Measurements from ENCODE around the gene CSTF1.

Gene CSTF1

DNA sequence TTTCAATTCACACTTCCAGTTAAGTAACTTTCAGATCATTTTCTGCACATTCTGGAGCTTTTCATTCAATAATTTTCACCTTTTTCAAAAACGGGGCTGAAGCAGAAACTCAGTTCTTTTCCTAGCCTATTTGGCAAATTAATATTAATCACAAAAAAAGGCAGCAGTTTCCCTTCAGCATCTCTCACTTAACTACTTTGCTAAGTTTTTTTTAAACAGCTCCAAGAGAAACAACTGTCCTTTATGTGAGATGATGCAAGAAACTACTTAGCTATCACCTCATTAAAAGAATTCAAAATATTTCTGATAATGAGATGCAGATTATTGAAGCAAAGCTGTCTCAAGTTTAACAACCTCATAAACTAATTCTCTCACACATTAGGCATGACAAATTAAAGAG is 31.4 kb downstream of the CSTF1 start:
- TF ChIP-seq, protein P1, sequence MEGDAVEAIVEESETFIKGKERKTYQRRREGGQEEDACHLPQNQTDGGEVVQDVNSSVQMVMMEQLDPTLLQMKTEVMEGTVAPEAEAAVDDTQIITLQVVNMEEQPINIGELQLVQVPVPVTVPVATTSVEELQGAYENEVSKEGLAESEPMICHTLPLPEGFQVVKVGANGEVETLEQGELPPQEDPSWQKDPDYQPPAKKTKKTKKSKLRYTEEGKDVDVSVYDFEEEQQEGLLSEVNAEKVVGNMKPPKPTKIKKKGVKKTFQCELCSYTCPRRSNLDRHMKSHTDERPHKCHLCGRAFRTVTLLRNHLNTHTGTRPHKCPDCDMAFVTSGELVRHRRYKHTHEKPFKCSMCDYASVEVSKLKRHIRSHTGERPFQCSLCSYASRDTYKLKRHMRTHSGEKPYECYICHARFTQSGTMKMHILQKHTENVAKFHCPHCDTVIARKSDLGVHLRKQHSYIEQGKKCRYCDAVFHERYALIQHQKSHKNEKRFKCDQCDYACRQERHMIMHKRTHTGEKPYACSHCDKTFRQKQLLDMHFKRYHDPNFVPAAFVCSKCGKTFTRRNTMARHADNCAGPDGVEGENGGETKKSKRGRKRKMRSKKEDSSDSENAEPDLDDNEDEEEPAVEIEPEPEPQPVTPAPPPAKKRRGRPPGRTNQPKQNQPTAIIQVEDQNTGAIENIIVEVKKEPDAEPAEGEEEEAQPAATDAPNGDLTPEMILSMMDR (conservative IDR thresholded peaks at IDR 0.05; ENCODE audit: control insufficient read depth, insufficient read depth, low read depth, low read length) = no peak

GRCh38 chr20:56424931-56425330 is 32.5 kb downstream of the CSTF1 start:
- TF ChIP-seq, protein P1 (conservative IDR thresholded peaks at IDR 0.05; ENCODE audit: control insufficient read depth, insufficient read depth, low read depth, low read length) = no peak
- DNase-seq (ENCODE audit: low read depth) = no peak
- H3K4me3 ChIP-seq (ENCODE audit: control insufficient read depth, low read depth, low read length) = no peak overlapping the region

More for the DNA sequence above, 31.4 kb downstream of the CSTF1 start:
- no peak overlapping the region for H3K4me3 ChIP-seq (ENCODE audit: control insufficient read depth, low read depth, low read length)
- no peak for DNase-seq (ENCODE audit: low read depth)

DNA sequence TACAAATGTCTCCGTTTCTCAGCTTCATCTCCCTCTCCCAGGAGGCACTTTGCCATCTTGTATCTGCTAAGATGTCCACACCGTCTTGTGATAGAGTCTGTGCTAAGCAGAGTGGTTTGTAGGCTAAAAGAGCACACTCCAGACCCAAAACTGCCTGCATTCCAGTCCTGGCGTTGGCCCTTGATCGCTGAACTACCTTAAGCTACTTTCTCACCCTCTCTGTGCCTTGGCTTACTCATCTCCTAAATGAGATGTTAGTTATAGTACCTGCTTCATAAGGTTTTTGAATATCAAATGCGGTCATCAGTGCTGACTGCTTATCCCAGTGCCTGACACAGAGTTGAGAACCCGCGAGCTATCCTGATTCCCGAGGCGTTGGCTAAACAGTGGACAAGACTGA is 33.6 kb downstream of the CSTF1 start:
- H3K4me3 ChIP-seq (ENCODE audit: control insufficient read depth, low read depth, low read length) = no peak overlapping the region
- TF ChIP-seq, protein P1 (conservative IDR thresholded peaks at IDR 0.05; ENCODE audit: control insufficient read depth, insufficient read depth, low read depth, low read length) = no peak
- DNase-seq (ENCODE audit: low read depth) = no peak

GRCh38 chr20:56426926-56427325 is 34.5 kb downstream of the CSTF1 start:
- H3K4me3 ChIP-seq (ENCODE audit: control insufficient read depth, low read depth, low read length) = no peak overlapping the region
- TF ChIP-seq, protein P1 (conservative IDR thresholded peaks at IDR 0.05; ENCODE audit: control insufficient read depth, insufficient read depth, low read depth, low read length) = no peak
- DNase-seq (ENCODE audit: low read depth) = no peak

GRCh38 chr20:56427797-56428196 is 35.4 kb downstream of the CSTF1 start:
- no peak for DNase-seq (ENCODE audit: low read depth)
- TF ChIP-seq, protein P1 (conservative IDR thresholded peaks at IDR 0.05; ENCODE audit: control insufficient read depth, insufficient read depth, low read depth, low read length) = no peak

DNA sequence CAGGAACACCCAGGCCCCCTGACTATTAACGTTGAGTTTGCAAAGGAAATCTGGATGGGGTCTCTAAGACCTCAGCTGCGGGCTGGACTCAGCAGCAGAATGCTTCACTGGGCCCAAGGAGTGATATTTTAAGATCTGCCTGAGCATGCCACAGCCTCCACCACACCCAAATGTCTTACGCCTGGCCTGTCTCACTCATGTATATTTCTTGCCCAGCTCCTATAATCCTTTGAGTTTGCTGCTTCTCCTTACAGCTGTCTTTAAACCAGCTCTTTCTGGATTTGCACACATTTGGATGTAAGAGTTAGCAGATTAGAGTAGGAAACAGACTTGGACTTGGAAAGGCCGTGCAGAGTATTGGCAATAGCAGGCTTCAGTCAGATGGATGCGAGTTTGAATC is 36.0 kb downstream of the CSTF1 start:
- no peak overlapping the region for H3K4me3 ChIP-seq (ENCODE audit: control insufficient read depth, low read depth, low read length)
- no peak for DNase-seq (ENCODE audit: low read depth)
- TF ChIP-seq, protein P1 (conservative IDR thresholded peaks at IDR 0.05; ENCODE audit: control insufficient read depth, insufficient read depth, low read depth, low read length) = no peak

More at GRCh38 chr20:56427797-56428196, 35.4 kb downstream of the CSTF1 start:
- no peak overlapping the region for H3K4me3 ChIP-seq (ENCODE audit: control insufficient read depth, low read depth, low read length)

DNA sequence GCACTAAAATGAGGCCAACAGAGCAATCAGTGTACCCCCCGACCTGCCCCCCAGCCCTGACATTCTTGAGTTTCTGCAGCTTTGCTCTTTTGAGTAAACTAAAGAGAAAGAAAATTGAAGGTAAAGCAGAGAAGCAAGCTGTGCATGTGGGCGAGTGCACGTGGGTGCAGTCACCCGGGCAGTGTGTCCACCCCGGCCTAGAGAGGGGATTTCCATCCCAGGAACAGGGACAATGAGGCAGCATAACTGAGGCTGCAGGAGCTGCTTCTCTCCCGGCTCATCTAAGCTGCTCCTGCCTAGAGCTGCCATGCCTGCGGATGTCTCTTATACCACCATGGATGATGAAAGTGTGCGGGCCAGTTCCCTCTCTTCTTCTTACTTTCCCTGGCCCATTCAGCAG is 36.4 kb downstream of the CSTF1 start:
- TF ChIP-seq, protein P1 (conservative IDR thresholded peaks at IDR 0.05; ENCODE audit: control insufficient read depth, insufficient read depth, low read depth, low read length) = no peak
- no peak for DNase-seq (ENCODE audit: low read depth)
- no peak overlapping the region for H3K4me3 ChIP-seq (ENCODE audit: control insufficient read depth, low read depth, low read length)

Measured in fibroblast of mammary gland (primary cell).